Measurements from ENCODE around the gene CLPSL2. TPM values are rescaled to one million over a fixed set of nuclear protein-coding genes. Genes with fewer than 3 reads are reported as not detected.

Gene CLPSL2
- total and polyA plus RNA-seq, 12 donors = not detected

GRCh38 chr6:35823601-35824000 lies 47.2 kb downstream of the CLPSL2 start:
- no peaks in the 10 kb centered on the region for H3K36me3 ChIP-seq
- WGBS, 2 donors = 82 to 95% methylated on average over 2 of the region's 2 CpGs
- H3K4me3 ChIP-seq = no peak overlapping the region
- no peak for TF ChIP-seq CTCF (IDR thresholded peaks at IDR 0.05)
- ATAC-seq = no peak
- intact Hi-C loops (cut with DNase I) = no loop called here
- H3K9me3 ChIP-seq = no peaks in the 10 kb centered on the region
- no peak overlapping the region for H3K27ac ChIP-seq
- peaks cover 0 to 8% (median 0%) of the 10 kb centered on the region in 7 donors for H3K27me3 ChIP-seq
- no peak for DNase-seq
- H3K4me1 ChIP-seq = no peaks in the 10 kb centered on the region

- no peaks in the 10 kb centered on the region for H3K9me3 ChIP-seq
- H3K4me3 ChIP-seq = no peak overlapping the region
- no peaks in the 10 kb centered on the region for H3K4me1 ChIP-seq
- no peak for ATAC-seq
- TF ChIP-seq CTCF (IDR thresholded peaks at IDR 0.05) = no peak
- DNase-seq = no peak
- no peaks in the 10 kb centered on the region for H3K36me3 ChIP-seq
- intact Hi-C loops (cut with DNase I) = no loop called here
- no peak overlapping the region for H3K27ac ChIP-seq
- 84% methylated on average over 5 of the region's 5 CpGs for WGBS, 2 donors
- peaks cover 0 to 8% (median 0%) of the 10 kb centered on the region in 7 donors for H3K27me3 ChIP-seq
These were observed 48.3 kb downstream of the CLPSL2 start for GRCh38 chr6:35824552-35825192.

Other genes starting within 250 kb of the CLPSL2 start
- 100 to 1,000 TPM in 3 of 10 donors, 10 to 100 TPM in 7; 20.3 to 151 (median 45.3) TPM for gene FKBP5, start 87.7 kb upstream of the CLPSL2 start, total RNA-seq
- 100 to 1,000 TPM in 1 of 2 donors, 10 to 100 TPM in 1; 40.5 to 199 TPM for gene FKBP5, start 87.7 kb upstream of the CLPSL2 start, polyA plus RNA-seq
- under 1 TPM in 4 of 10 donors, not detected in 6; 0.20 to 0.37 (median 0.24) TPM for gene ARMC12, start 39.6 kb upstream of the CLPSL2 start, total RNA-seq
- gene ARMC12, start 39.6 kb upstream of the CLPSL2 start, polyA plus RNA-seq = under 1 TPM; 0.16 to 0.95 TPM
- gene CLPSL1, start 4.4 kb downstream of the CLPSL2 start, total RNA-seq = not detected
- gene CLPSL1, start 4.4 kb downstream of the CLPSL2 start, polyA plus RNA-seq = not detected
- 1 to 10 TPM in 7 of 10 donors, not detected in 3; 1.9 to 4.2 (median 3.3) TPM for gene CLPS, start 20.7 kb downstream of the CLPSL2 start, total RNA-seq
- gene CLPS, start 20.7 kb downstream of the CLPSL2 start, polyA plus RNA-seq = under 1 TPM in 1 of 2 donors, not detected in 1; 0.81 TPM
- not detected for gene LHFPL5, start 28.8 kb downstream of the CLPSL2 start, total RNA-seq
- not detected for gene LHFPL5, start 28.8 kb downstream of the CLPSL2 start, polyA plus RNA-seq
- gene SRPK1, start 144.5 kb downstream of the CLPSL2 start, total RNA-seq = 10 to 100 TPM; 13.8 to 25.6 (median 17.8) TPM
- 1 to 10 TPM; 6.0 to 6.6 TPM for gene SRPK1, start 144.5 kb downstream of the CLPSL2 start, polyA plus RNA-seq
- gene SLC26A8, start 248.0 kb downstream of the CLPSL2 start, total RNA-seq = under 1 TPM in 5 of 10 donors, not detected in 5; 0.07 to 0.11 (median 0.10) TPM
- gene SLC26A8, start 248.0 kb downstream of the CLPSL2 start, polyA plus RNA-seq = under 1 TPM in 1 of 2 donors, not detected in 1; 0.03 TPM